NCI-H2107 (cell line): Measurements from ENCODE around the gene RHOT2.
"Not testable (repeated sequence)": the region's sequence is repeated elsewhere in the genome, so short reads cannot be mapped to it uniquely, and the experiment has no call there.

Source experiments
- DNase-seq: peaks from one replicate; lab custom pipeline; 2025; lab: John Stamatoyannopoulos, UW

The RHOT2 gene

GRCh38 chr16:700684-701584 lies 33.0 kb downstream of the RHOT2 start:
- no peak for DNase-seq

GRCh38 chr16:702341-702740 lies 34.4 kb downstream of the RHOT2 start:
- no peak for DNase-seq

- no peak for DNase-seq
These were observed 35.5 kb downstream of the RHOT2 start for GRCh38 chr16:703406-703805.

- no peak for DNase-seq
These were observed 36.1 kb downstream of the RHOT2 start for GRCh38 chr16:704047-704446.

- no peak for DNase-seq
These were observed 36.8 kb downstream of the RHOT2 start for GRCh38 chr16:704552-705380.

- peak; percentile 82 for DNase-seq
These were observed 37.7 kb downstream of the RHOT2 start, which contains the start of gene FBXL16 for GRCh38 chr16:705431-706188. TSS of gene FBXL16 (minus strand) at chr16:705801. CDS start at chr16:697405, 8,396 bp downstream.

- no peak for DNase-seq
These were observed 38.5 kb downstream of the RHOT2 start for GRCh38 chr16:706189-707061.

- no peak for DNase-seq
These were observed 39.2 kb downstream of the RHOT2 start for GRCh38 chr16:707062-707538.

GRCh38 chr16:708019-708418 lies 40.1 kb downstream of the RHOT2 start:
- no peak for DNase-seq

GRCh38 chr16:708959-709358 lies 41.0 kb downstream of the RHOT2 start:
- no peak for DNase-seq

GRCh38 chr16:709566-710499 lies 41.9 kb downstream of the RHOT2 start:
- DNase-seq, result peak; percentile 79

- no peak for DNase-seq
These were observed 42.7 kb downstream of the RHOT2 start for GRCh38 chr16:710500-711075.

- DNase-seq, result no peak
These were observed 43.2 kb downstream of the RHOT2 start for GRCh38 chr16:711084-711483.

GRCh38 chr16:711548-712320 lies 43.8 kb downstream of the RHOT2 start:
- peak; percentile 61 for DNase-seq

- DNase-seq, result not testable (repeated sequence)
These were observed 44.9 kb downstream of the RHOT2 start for GRCh38 chr16:712740-713250.

- no peak for DNase-seq
These were observed 46.1 kb downstream of the RHOT2 start for GRCh38 chr16:714079-714478.

GRCh38 chr16:714558-715476 lies 46.9 kb downstream of the RHOT2 start, which contains the start of gene METRN:
TSS of gene METRN (plus strand) at chr16:715118. CDS start at chr16:715290, 172 bp downstream.
- DNase-seq, result no peak
